T-cell (primary cell): ENCODE data around the gene ASB9. TPM values are rescaled to one million over a fixed set of nuclear protein-coding genes. Genes with fewer than 3 reads are reported as not detected.
"Not testable (repeated sequence)": the region's sequence is repeated elsewhere in the genome, so short reads cannot be mapped to it uniquely, and the experiment has no call there.

ENCODE experiments used
- ATAC-seq, 4 experiments: fragments of 200-7000 bp in 3 of 4; fragments of 150-1000 bp in 1 of 4; cut with Tn5 transposase; replicated peaks in 1 of 4; 1 replicate in 3 of 4; 2 replicates in 1 of 4; pipeline ENCODE4 v1.10.0; 2021; ENCODE audit warnings: moderate library complexity in 3 of 4, mild to moderate bottlenecking in 2 of 4, moderate number of reproducible peaks in 1 of 4
- CTCF ChIA-PET, 2 donors: fragments of 300-600 bp; sonication (Branson Sonifier 250); formaldehyde crosslinking; loops; one replicate each; lab custom pipeline; 2022; ENCODE audit warnings: antibody characterized with exemption in 2 of 2; lab: Charles Lee
- POLR2A ChIA-PET, 2 donors: fragments of 300-600 bp; sonication (Branson Sonifier 250); formaldehyde crosslinking; loops; one replicate each; lab custom pipeline; 2022; ENCODE audit warnings: antibody characterized with exemption in 2 of 2; lab: Charles Lee
- DNase-seq, 35 experiments: peaks; one replicate each; pipeline versions ENCODE4 v3.0.0 to v3.0.0-alpha.2; 2013 to 2023
- H3K27ac ChIP-seq: one replicate; pipeline ENCODE4 v1.5.1; 2013; ENCODE audit warnings: low read length
- H3K27me3 ChIP-seq, 2 experiments: replicated peaks in 1 of 2; 1 replicate in 1 of 2; 2 replicates in 1 of 2; pipeline versions ENCODE4 v1.6.1 to v1.7.0; 2013; ENCODE audit warnings: low read length in 1 of 2, mixed read lengths in 1 of 2; ENCODE audit not compliant: control insufficient read depth in 2 of 2, insufficient read depth in 2 of 2; ENCODE audit errors: extremely low read depth in 1 of 2
- H3K36me3 ChIP-seq, 2 donors: 1 replicate in 1 of 2; 2 replicates in 1 of 2; pipeline versions ENCODE4 v1.6.1 to v1.7.0; 2013; ENCODE audit warnings: low read length in 1 of 2; ENCODE audit not compliant: control insufficient read depth in 2 of 2, insufficient read depth in 1 of 2; ENCODE audit errors: extremely low read depth in 1 of 2
- H3K4me1 ChIP-seq, 2 experiments: 1 replicate in 1 of 2; 2 replicates in 1 of 2; pipeline versions ENCODE4 v1.6.1 to v1.7.0; 2013; ENCODE audit warnings: low read length in 2 of 2, mixed read lengths in 1 of 2; ENCODE audit not compliant: insufficient read depth in 2 of 2, control insufficient read depth in 1 of 2; ENCODE audit errors: extremely low read depth in 1 of 2
- H3K4me3 ChIP-seq, 2 donors: 1 replicate in 1 of 2; 2 replicates in 1 of 2; pipeline versions ENCODE4 v1.5.1 to v1.7.0; 2013; ENCODE audit warnings: mild to moderate bottlenecking in 2 of 2, low read length in 1 of 2, moderate library complexity in 1 of 2; ENCODE audit not compliant: control insufficient read depth in 1 of 2; ENCODE audit errors: extremely low read depth in 1 of 2
- H3K9me3 ChIP-seq: 2 replicates; pipeline ENCODE4 v1.7.0; 2013
- H3K27ac Mint-ChIP-seq, 2 donors: one replicate each; pipeline ENCODE4 v1.8.0; 2020 to 2021; ENCODE audit warnings: mild to moderate bottlenecking in 2 of 2, mixed read lengths in 2 of 2
- H3K27me3 Mint-ChIP-seq, 2 donors: one replicate each; pipeline ENCODE4 v1.8.0; 2021 to 2022; ENCODE audit warnings: mixed read lengths in 2 of 2
- H3K36me3 Mint-ChIP-seq: one replicate; pipeline ENCODE4 v1.8.0; 2021; ENCODE audit warnings: mixed read lengths
- H3K4me1 Mint-ChIP-seq, 3 donors: one replicate each; pipeline ENCODE4 v1.8.0; 2020 to 2022; ENCODE audit warnings: mixed read lengths in 3 of 3, mild to moderate bottlenecking in 1 of 3
- H3K4me3 Mint-ChIP-seq, 3 donors: one replicate each; pipeline ENCODE4 v1.8.0; 2020 to 2022; ENCODE audit warnings: mild to moderate bottlenecking in 3 of 3, mixed read lengths in 3 of 3, moderate library complexity in 3 of 3
- H3K9me3 Mint-ChIP-seq, 3 donors: one replicate each; pipeline ENCODE4 v1.8.0; 2020 to 2022; ENCODE audit warnings: mixed read lengths in 3 of 3
- WGBS: methylation state at CpG from one replicate; pipeline ENCODE4 v1.1.5; 2013; ENCODE audit warnings: missing lambda C conversion rate; ENCODE audit not compliant: insufficient coverage; 5-methylcytosine and 5-hydroxymethylcytosine counted together
- total RNA-seq, 35 experiments: library from RNA in 6 of 35; stranded (reverse) in 6 of 35; fragments of 120-200 nt in 1 of 35; gene quantifications; one replicate each; pipeline versions ENCODE4 v1.2.1 to v1.2.4 and lab custom pipeline; 2013 to 2026

ASB9 gene
- total RNA-seq, 5 donors from 2014 or later (not counting 1 experiment from before 2014, with no cell fraction given): 0.23 to 1.3 (median 0.46) TPM; not detected in 1

DNA sequence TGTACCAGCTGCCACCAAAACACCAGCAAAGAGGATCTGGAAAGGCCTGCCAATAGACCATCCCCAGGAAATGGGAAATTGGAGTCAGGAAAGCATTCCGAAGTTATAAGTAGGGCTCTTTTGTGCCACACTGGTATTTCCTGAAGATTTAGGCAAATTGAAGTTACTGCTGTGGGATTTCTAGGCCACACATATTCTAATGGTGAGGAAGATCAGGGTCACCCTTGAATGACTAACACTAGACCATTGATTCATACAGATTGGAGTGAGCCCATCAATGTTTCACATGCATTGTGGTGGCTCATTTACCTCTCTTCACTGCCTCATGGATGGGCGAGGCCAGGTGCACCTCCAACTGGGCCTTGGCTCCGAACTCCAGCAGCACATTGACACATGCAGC lies 23.0 kb upstream of the ASB9 start:
- Histone ChIP-seq H3K4me1 (no peaks in the 10 kb centered on the region), H3K27me3 (no peaks in the 10 kb centered on the region), H3K36me3 (no peaks in the 10 kb centered on the region), H3K4me3 (no peak overlapping the region), H3K9me3 (no peaks in the 10 kb centered on the region), H3K27ac (no peak overlapping the region)
- Mint-ChIP-seq H3K27ac (no peak overlapping the region), H3K4me3 (no peak overlapping the region), H3K9me3 (no peaks in the 10 kb centered on the region), H3K4me1 (peaks cover 0 to under 1% (median 0%) of the 10 kb centered on the region in 3 donors), H3K36me3 (no peaks in the 10 kb centered on the region), H3K27me3 (no peaks in the 10 kb centered on the region)
- DNase-seq (no peak), ATAC-seq (no peak)
- POLR2A ChIA-PET: no interaction called here
- CTCF ChIA-PET: no interaction called here
- no CpG with 5 or more reads among the region's 3 CpGs for WGBS

DNA sequence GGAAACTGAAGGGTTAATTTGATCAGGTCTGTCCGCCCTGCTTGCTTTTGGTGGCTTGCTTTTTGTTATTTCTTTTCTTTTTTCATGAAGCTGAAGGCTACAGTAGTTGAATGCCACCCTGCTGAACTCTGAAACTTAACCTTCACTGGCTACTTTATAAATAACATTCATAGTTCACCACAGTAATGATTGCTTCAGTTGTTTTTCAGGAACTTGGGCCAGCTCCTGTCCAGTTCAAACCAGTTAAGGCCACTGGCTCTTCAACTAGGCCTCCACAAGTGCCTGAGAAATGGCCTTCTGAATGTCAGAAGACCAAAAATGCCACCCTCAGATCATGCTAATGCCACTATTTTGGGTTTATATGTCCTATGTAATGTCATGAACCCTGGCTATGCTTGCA lies 7.7 kb upstream of the ASB9 start:
- peaks cover 4 to 24% of the 10 kb centered on the region in 2 donors for H3K27me3 Mint-ChIP-seq
- no peak overlapping the region for H3K27ac ChIP-seq
- CTCF ChIA-PET: no interaction called here
- POLR2A ChIA-PET: no interaction called here
- H3K4me3 Mint-ChIP-seq: no peak overlapping the region
- no peaks in the 10 kb centered on the region for H3K27me3 ChIP-seq
- H3K4me1 Mint-ChIP-seq: no peaks in the 10 kb centered on the region
- DNase-seq: no peak
- no peaks in the 10 kb centered on the region for H3K36me3 Mint-ChIP-seq
- no CpG with 5 or more reads among the region's 1 CpG for WGBS
- no peaks in the 10 kb centered on the region for H3K4me1 ChIP-seq
- no peak for ATAC-seq
- no peaks in the 10 kb centered on the region for H3K9me3 ChIP-seq
- H3K9me3 Mint-ChIP-seq: no peaks in the 10 kb centered on the region
- H3K27ac Mint-ChIP-seq: no peak overlapping the region
- no peak overlapping the region for H3K4me3 ChIP-seq
- H3K36me3 ChIP-seq: no peaks in the 10 kb centered on the region

DNA sequence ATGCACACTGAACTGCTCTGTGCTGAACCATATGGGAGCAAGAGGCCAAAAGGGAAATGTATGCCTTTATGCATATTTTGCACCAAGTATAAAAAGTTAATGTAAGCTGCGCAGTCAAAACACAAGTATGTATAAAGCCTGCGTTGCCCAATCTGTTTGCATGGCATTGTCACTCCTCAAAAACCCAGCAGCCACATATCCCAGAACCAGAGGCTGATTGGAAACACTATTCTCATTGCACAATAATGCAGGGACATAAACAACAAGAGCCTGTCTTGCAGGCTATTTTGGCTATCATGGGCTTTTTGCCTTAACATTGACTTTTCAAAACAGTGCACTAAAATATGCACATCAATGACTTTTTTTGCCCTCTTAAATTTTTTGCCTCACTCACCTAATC lies 5.1 kb upstream of the ASB9 start:
- Histone ChIP-seq H3K27ac (no peak overlapping the region), H3K9me3 (no peaks in the 10 kb centered on the region), H3K27me3 (no peaks in the 10 kb centered on the region), H3K36me3 (no peaks in the 10 kb centered on the region), H3K4me3 (no peak overlapping the region), H3K4me1 (peaks cover 0 to under 1% of the 10 kb centered on the region in 2 experiments)
- WGBS: no CpG with 5 or more reads among the region's 2 CpGs
- DNase-seq (no peak), ATAC-seq (no peak)
- ChIA-PET POLR2A (no interaction called here), CTCF (no interaction called here)
- Mint-ChIP-seq H3K4me3 (no peak overlapping the region), H3K4me1 (peaks cover 5% of the 10 kb centered on the region in 3 donors), H3K9me3 (no peaks in the 10 kb centered on the region), H3K27me3 (peaks cover 2 to 10% of the 10 kb centered on the region in 2 donors), H3K36me3 (no peaks in the 10 kb centered on the region), H3K27ac (no peak overlapping the region)

DNA sequence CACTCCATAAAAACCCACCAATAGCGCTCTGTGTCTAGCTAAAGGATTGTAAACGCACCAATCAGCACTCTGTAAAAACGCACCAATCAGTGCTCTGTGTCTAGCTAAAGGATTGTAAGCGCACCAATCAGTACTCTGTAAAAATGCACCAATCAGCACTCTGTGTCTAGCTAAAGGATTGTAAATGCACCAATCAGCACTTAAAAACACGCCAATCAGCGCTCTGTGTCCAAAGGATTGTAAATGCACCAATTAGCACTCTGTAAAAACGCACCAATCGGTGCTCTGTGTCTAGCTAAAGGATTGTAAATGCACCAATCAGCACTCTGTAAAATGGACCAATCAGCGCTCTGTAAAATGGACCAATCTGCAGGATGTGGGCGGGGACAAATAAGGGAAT lies 3.4 kb upstream of the ASB9 start:
- CTCF ChIA-PET: not testable (repeated sequence)

DNA sequence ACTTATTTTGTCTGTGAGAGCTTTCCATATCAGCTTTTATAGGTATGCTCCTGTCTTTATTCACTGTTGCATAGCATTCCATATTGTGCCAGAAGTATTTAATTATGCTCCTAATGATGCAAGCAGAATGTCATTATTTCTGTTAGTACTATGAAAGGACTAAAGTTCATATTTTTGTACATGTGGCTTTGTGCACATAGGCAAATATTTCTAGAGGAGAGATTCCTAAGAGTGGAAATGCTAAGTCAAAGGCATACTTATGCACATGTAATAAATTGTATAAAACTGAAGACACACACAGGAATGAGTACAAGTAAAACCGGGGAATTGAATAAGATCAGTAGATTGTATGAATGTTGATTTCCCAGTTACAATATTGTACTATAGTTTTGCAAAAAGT lies 1.9 kb upstream of the ASB9 start:
- POLR2A ChIA-PET: no interaction called here
- CTCF ChIA-PET: no interaction called here
- Histone ChIP-seq H3K27ac (no peak overlapping the region), H3K4me1 (peaks cover 3 to 6% of the 10 kb centered on the region in 2 experiments), H3K36me3 (no peaks in the 10 kb centered on the region), H3K9me3 (no peaks in the 10 kb centered on the region), H3K27me3 (no peaks in the 10 kb centered on the region), H3K4me3 (no peak overlapping the region)
- no peak for ATAC-seq
- Mint-ChIP-seq H3K9me3 (no peaks in the 10 kb centered on the region), H3K27ac (no peak overlapping the region), H3K36me3 (no peaks in the 10 kb centered on the region), H3K4me3 (no peak overlapping the region), H3K4me1 (peaks cover 10 to 13% (median 11%) of the 10 kb centered on the region in 3 donors), H3K27me3 (peaks cover 2 to 3% of the 10 kb centered on the region in 2 donors)
- no CpG with 5 or more reads among the region's 1 CpG for WGBS
- no peak for DNase-seq

More for the DNA sequence above, 3.4 kb upstream of the ASB9 start:
- H3K27me3 Mint-ChIP-seq, H3K27ac ChIP-seq, H3K36me3 ChIP-seq, H3K4me3 Mint-ChIP-seq, ATAC-seq, H3K4me3 ChIP-seq, H3K27ac Mint-ChIP-seq, H3K27me3 ChIP-seq, H3K9me3 ChIP-seq, H3K36me3 Mint-ChIP-seq, POLR2A ChIA-PET, H3K4me1 ChIP-seq, DNase-seq, H3K9me3 Mint-ChIP-seq: not testable (repeated sequence)
- peaks cover 10 to 13% (median 11%) of the 10 kb centered on the region in 3 donors for H3K4me1 Mint-ChIP-seq
- WGBS: 78% methylated on average over 4 of the region's 10 CpGs

DNA sequence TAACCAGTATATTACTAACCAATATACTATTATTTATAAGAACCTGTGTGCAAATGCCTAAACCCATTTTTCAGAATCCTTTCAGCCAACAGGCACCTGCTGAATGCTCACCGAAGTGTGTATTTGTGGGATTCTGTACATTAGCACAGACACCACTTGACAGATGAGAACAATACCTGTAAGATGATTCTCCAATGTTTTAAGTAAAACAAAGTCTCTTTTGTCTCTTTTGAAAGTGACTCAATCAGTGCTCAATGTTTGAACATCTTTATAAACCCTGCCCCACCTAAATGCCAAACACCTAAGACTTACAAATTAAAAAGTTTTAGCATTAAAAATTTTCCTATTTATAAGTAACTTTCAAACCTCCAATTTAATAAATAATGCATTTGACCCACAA lies 763 bp downstream of the ASB9 start:
- Mint-ChIP-seq H3K36me3 (no peaks in the 10 kb centered on the region), H3K4me3 (peak overlapping the region in 1 of 3 donors; percentile 67), H3K27ac (no peak overlapping the region), H3K9me3 (no peaks in the 10 kb centered on the region), H3K4me1 (peaks cover 10 to 13% (median 11%) of the 10 kb centered on the region in 3 donors), H3K27me3 (peaks cover 0 to 9% of the 10 kb centered on the region in 2 donors)
- Histone ChIP-seq H3K4me3 (no peak overlapping the region), H3K27ac (no peak overlapping the region), H3K4me1 (peaks cover 3 to 6% of the 10 kb centered on the region in 2 experiments), H3K36me3 (no peaks in the 10 kb centered on the region), H3K27me3 (no peaks in the 10 kb centered on the region), H3K9me3 (no peaks in the 10 kb centered on the region)
- ATAC-seq (no peak), DNase-seq (no peak)
- ChIA-PET POLR2A (no interaction called here), CTCF (no interaction called here)
- no CpG with 5 or more reads among the region's 1 CpG for WGBS

DNA sequence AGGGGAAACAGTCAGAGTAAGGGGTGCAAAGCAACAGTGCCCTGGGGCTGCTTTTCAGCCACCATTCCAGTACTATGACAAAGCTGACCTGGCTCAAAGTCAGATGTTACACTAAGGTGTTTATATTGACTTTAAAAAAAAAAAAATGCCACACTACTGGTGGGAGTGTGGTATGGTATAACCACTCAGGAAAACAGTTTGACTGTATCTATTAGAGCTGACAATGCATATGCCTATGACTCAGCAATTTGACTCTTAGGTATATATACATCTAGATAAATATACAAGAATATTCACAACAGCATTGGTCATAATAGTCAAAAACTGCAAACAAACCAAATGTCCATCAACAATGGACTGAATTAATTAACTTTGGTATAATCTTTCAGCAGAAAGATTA lies 15.0 kb downstream of the ASB9 start:
- DNase-seq (no peak), ATAC-seq (no peak)
- CTCF ChIA-PET: no interaction called here
- Histone ChIP-seq H3K36me3 (no peaks in the 10 kb centered on the region), H3K4me1 (no peaks in the 10 kb centered on the region), H3K4me3 (no peak overlapping the region), H3K9me3 (no peaks in the 10 kb centered on the region), H3K27me3 (no peaks in the 10 kb centered on the region), H3K27ac (no peak overlapping the region)
- POLR2A ChIA-PET: no interaction called here
- no peak overlapping the region for H3K4me3 Mint-ChIP-seq
- H3K27ac Mint-ChIP-seq: no peak overlapping the region
- no peaks in the 10 kb centered on the region for H3K4me1 Mint-ChIP-seq
- H3K36me3 Mint-ChIP-seq: no peaks in the 10 kb centered on the region
- H3K9me3 Mint-ChIP-seq: no peaks in the 10 kb centered on the region
- H3K27me3 Mint-ChIP-seq: no peaks in the 10 kb centered on the region
